Stromal cell of bone marrow (primary cell): ENCODE data around the gene PCDHB15.
"Not testable (repeated sequence)": the region's sequence is repeated elsewhere in the genome, so short reads cannot be mapped to it uniquely, and the experiment has no call there.

Experiments used
- DNase-seq: peaks from one replicate; pipeline ENCODE4 v3.0.0-alpha.2; 2012; ENCODE audit warnings: low read depth

Gene PCDHB15

DNA sequence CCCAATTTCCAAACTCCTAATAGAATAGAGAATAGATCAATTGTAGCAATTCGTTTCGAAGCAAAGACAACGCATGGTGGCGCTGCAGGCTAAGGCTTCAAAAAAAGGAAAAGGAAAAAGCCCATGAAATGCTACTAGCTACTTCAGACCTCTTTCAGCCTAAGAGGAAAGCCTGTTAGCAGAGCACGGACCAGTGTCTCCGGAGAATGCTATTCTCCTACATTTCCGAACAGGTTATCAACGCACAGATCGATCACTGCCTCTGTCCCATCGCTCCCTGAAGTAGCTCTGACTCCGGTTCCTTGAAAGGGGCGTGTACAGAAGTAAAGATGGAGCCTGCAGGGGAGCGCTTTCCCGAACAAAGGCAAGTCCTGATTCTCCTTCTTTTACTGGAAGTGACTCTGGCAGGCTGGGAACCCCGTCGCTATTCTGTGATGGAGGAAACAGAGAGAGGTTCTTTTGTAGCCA, at the start of gene PCDHB15:
TSS of gene PCDHB15 (plus strand) at position 146 of the 468 bp plus-strand sequence. CDS start at position 330, 184 bp downstream.
- no peak for DNase-seq

DNA sequence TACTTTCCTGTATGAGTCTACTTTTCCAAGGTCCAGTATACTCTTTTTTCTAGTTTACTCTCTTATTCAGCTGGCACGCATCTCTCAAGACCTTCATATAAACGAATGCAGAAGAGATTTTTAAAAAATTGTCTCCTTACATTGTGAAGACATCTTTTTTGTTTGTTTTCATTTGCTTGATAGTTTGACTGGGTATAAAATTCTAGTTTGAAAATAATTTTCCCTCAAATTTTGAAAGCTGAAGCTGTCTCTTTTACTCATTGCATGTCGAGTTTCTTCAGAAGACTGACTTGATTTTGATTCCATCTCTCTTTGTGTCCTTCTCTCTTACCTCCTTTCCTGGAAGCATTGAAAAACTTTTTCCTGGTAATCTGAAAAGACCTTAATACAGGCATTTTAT, 48.8 kb upstream of the PCDHB15 start:
- no peak for DNase-seq

DNA sequence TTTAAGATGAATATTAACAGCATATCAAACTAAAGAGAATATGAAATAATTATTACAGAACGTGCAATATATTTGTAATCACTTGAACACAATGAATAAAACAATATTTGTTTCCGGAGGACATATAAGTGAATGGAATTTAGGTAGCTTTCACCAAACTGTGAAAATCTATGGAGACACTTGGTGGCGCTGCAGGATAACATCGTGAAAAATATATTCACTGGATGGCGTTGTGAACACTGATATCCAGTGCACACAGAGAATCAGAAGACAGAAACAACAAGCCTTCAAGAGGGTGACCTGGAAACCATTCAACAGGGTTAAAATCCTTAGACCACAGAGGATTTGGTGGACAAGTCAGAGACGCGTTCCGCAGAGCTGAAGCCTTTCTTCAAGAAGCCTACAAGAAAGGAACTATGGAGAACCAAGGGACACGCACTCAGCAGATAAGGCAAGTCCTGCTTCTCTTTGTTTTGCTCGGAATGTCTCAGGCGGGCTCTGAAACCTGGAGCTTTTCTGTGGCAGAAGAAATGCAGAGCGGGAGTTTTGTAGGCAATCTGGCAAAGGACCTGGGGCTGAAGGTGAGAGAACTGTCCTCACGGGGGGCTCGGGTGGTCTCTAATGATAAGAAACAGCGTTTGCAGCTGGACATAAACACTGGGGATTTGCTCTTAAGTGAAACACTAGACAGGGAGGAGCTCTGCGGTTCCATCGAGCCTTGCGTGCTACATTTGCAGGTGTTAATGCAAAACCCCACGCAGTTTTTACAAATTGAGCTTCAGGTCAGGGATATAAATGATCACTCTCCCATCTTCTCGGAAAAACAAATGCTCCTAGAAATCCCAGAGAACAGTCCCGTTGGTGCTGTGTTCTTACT, 45.6 kb upstream of the PCDHB15 start, which contains the start of gene PCDHB11:
TSS of gene PCDHB11 (plus strand) at position 269 of the 877 bp plus-strand sequence. CDS start at position 417, 148 bp downstream.
- no peak for DNase-seq

DNA sequence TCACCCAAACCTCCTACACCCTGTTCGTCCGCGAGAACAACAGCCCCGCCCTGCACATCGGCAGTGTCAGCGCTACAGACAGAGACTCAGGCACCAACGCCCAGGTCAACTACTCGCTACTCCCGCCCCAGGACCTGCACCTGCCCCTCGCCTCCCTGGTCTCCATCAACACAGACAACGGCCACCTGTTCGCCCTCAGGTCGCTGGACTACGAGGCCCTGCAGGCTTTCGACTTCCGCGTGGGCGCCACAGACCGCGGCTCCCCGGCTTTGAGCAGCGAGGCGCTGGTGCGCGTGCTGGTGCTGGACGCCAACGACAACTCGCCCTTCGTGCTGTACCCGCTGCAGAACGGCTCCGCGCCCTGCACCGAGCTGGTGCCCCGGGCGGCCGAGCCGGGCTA, 44.1 kb upstream of the PCDHB15 start:
- DNase-seq: not testable (repeated sequence)

DNA sequence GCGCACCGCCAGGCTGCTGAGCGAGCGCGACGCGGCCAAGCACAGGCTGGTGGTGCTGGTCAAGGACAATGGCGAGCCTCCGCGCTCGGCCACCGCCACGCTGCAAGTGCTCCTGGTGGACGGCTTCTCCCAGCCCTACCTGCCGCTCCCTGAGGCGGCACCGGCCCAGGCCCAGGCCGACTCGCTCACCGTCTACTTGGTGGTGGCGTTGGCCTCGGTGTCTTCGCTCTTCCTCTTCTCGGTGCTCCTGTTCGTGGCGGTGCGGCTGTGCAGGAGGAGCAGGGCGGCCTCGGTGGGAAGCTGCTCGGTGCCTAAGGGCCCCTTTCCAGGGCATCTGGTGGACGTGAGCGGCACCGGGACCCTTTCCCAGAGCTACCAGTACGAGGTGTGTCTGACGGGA, 43.5 kb upstream of the PCDHB15 start:
- not testable (repeated sequence) for DNase-seq

DNA sequence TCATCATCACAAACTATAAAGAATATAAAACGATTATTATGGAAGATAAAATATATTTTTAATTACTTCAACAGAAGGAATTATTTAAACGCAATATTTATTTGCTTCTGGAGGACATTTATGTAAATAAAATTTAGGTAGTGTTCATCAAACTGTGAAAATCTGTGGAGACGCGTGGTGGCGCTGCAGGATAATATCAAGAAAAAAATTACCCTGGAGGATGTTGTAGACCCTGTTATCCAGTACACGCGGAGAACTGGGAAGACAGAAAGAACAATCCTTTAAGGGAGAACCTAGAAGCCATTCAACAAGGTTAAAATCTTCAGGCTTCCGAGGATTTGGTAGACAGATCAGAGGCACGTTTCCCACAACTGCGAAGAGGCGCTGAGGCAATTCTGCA, 36.7 kb upstream of the PCDHB15 start, which contains the start of gene PCDHB12:
TSS of gene PCDHB12 (plus strand) at position 242 of the 400 bp plus-strand sequence. CDS start 189 bp downstream, outside the sequence.
- DNase-seq: no peak

DNA sequence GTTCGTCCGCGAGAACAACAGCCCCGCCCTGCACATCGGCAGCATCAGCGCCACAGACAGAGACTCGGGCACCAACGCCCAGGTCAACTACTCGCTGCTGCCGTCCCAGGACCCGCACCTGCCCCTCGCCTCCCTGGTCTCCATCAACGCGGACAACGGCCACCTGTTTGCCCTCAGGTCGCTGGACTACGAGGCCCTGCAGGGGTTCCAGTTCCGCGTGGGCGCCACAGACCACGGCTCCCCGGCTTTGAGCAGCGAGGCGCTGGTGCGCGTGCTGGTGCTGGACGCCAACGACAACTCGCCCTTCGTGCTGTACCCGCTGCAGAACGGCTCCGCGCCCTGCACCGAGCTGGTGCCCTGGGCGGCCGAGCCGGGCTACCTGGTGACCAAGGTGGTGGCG, 34.9 kb upstream of the PCDHB15 start:
- not testable (repeated sequence) for DNase-seq

DNA sequence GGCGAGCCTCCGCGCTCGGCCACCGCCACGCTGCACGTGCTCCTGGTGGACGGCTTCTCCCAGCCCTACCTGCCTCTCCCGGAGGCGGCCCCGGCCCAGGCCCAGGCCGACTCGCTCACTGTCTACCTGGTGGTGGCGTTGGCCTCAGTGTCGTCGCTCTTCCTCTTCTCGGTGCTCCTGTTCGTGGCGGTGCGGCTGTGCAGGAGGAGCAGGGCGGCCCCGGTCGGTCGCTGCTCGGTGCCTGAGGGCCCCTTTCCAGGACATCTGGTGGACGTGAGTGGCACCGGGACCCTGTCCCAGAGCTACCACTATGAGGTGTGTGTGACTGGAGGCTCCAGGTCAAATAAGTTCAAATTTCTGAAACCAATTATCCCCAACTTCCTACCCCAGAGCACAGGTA, 34.3 kb upstream of the PCDHB15 start:
- not testable (repeated sequence) for DNase-seq

DNA sequence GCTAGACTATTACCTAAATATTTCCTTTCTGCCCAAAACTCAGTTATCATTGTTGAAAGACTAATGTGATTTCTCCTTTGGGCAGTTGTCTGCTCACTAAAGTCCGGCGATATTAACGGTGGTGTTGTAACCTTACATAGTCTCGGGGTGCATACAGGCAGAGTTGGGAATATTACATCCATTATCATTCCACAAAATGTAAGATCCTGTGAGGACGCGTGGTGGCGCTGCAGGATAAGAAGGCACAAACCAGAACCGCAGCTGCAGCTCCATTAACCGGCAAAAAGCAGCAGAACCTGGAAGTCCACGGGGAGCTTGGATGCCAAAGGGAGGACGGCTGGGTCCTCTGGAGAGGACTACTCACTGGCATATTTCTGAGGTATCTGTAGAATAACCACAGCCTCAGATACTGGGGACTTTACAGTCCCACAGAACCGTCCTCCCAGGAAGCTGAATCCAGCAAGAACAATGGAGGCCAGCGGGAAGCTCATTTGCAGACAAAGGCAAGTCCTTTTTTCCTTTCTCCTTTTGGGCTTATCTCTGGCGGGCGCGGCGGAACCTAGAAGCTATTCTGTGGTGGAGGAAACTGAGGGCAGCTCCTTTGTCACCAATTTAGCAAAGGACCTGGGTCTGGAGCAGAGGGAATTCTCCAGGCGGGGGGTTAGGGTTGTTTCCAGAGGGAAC, 31.4 kb upstream of the PCDHB15 start, which contains the start of gene PCDHB13:
TSS of gene PCDHB13 (plus strand) at position 264 of the 684 bp plus-strand sequence. CDS start at position 469, 205 bp downstream.
- DNase-seq: not testable (repeated sequence)

DNA sequence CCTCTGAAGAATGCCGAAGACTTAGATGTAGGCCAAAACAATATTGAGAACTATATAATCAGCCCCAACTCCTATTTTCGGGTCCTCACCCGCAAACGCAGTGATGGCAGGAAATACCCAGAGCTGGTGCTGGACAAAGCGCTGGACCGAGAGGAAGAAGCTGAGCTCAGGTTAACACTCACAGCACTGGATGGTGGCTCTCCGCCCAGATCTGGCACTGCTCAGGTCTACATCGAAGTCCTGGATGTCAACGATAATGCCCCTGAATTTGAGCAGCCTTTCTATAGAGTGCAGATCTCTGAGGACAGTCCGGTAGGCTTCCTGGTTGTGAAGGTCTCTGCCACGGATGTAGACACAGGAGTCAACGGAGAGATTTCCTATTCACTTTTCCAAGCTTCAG, 30.6 kb upstream of the PCDHB15 start:
- DNase-seq: not testable (repeated sequence)

DNA sequence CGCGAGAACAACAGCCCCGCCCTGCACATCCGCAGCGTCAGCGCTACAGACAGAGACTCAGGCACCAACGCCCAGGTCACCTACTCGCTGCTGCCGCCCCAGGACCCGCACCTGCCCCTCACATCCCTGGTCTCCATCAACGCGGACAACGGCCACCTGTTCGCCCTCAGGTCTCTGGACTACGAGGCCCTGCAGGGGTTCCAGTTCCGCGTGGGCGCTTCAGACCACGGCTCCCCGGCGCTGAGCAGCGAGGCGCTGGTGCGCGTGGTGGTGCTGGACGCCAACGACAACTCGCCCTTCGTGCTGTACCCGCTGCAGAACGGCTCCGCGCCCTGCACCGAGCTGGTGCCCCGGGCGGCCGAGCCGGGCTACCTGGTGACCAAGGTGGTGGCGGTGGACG, 29.7 kb upstream of the PCDHB15 start:
- DNase-seq: not testable (repeated sequence)

DNA sequence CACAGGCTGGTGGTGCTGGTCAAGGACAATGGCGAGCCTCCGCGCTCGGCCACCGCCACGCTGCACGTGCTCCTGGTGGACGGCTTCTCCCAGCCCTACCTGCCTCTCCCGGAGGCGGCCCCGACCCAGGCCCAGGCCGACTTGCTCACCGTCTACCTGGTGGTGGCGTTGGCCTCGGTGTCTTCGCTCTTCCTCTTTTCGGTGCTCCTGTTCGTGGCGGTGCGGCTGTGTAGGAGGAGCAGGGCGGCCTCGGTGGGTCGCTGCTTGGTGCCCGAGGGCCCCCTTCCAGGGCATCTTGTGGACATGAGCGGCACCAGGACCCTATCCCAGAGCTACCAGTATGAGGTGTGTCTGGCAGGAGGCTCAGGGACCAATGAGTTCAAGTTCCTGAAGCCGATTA, 29.2 kb upstream of the PCDHB15 start:
- DNase-seq: not testable (repeated sequence)

DNA sequence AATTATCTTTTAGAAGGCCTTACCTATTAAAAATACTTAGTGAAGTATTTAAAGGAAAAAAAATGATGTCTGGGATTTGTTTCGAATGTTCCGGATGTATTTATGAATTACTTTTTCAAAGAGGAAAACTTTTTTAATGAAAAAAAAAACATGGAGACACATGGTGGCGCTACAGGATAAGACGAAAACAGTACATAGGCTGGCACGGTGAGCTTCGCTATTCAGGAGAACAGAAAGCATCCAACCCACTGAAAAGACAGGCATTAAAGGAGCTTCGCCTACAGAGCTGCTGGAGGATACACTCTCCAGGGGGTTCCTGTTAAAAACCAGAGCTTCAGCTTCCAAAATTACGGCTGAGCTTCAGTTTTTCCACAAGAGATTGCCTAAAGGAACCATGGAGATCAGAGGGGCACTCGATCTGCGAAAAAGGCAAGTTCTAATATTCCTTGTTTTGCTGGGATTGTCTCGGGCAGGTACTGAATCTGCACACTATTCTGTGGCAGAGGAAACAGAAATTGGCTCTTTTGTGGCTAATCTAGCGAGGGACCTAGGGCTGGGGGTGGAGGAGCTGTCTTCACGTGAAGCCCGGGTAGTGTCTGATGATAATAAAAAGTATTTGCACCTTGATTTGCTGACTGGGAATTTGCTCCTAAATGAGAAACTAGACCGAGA, 21.9 kb upstream of the PCDHB15 start, which contains the start of gene PCDHB14:
TSS of gene PCDHB14 (plus strand) at position 232 of the 672 bp plus-strand sequence. CDS start at position 395, 163 bp downstream.
- peak; percentile 17 for DNase-seq

DNA sequence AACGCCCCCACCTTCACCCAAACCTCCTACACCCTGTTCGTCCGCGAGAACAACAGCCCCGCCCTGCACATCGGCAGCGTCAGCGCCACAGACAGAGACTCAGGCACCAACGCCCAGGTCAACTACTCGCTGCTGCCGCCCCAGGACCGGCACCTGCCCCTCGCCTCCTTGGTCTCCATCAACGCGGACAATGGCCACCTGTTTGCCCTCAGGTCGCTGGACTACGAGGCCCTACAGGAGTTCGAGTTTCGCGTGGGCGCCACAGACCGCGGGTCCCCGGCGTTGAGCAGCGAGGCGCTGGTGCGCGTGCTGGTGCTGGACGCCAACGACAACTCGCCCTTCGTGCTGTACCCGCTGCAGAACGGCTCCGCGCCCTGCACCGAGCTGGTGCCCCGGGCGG, 20.4 kb upstream of the PCDHB15 start:
- DNase-seq: not testable (repeated sequence)

DNA sequence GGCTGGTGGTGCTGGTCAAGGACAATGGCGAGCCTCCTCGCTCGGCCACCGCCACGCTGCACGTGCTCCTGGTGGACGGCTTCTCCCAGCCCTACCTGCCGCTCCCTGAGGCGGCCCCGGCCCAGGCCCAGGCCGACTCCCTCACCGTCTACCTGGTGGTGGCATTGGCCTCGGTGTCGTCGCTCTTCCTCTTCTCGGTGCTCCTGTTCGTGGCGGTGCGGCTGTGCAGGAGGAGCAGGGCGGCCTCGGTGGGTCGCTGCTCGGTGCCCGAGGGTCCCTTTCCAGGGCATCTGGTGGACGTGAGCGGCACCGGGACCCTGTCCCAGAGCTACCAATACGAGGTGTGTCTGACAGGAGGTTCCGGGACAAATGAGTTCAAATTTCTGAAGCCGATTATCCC, 19.8 kb upstream of the PCDHB15 start:
- not testable (repeated sequence) for DNase-seq

DNA sequence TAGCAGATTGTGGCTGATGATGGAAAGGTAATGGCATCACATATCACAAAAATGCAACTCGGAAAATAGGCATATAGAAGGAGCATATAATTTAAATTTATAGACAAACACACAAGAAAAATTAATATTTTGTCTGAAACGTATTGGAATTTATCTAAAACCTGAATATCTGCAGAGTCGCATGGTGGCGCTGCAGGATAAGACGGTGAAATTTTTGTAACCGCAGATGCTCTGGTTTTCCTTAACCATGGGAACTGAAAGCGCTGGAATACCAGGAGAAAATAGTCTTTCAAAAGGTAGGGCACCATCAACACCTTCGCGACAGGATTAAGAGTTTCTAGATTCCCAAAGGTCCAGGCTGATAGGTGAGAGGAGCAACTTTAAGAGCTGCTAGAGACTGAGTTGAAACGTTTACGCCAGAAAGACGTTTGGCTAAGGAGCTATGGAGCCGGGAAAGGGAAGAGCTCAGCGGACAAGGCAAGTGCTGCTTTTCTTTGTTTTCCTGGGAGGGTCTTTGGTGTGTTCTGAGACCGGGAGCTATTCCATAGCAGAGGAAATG, 11.0 kb upstream of the PCDHB15 start:
- DNase-seq: no peak

DNA sequence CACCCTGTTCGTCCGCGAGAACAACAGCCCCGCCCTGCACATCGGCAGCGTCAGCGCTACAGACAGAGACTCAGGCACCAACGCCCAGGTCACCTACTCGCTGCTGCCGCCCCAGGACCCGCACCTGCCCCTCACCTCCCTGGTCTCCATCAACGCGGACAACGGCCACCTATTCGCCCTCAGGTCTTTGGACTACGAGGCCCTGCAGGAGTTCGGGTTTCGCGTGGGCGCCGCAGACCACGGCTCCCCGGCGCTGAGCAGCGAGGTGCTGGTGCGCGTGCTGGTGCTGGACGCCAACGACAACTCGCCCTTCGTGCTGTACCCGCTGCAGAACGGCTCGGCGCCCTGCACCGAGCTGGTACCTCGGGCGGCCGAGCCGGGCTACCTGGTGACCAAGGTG, 9.3 kb upstream of the PCDHB15 start:
- DNase-seq: not testable (repeated sequence)

DNA sequence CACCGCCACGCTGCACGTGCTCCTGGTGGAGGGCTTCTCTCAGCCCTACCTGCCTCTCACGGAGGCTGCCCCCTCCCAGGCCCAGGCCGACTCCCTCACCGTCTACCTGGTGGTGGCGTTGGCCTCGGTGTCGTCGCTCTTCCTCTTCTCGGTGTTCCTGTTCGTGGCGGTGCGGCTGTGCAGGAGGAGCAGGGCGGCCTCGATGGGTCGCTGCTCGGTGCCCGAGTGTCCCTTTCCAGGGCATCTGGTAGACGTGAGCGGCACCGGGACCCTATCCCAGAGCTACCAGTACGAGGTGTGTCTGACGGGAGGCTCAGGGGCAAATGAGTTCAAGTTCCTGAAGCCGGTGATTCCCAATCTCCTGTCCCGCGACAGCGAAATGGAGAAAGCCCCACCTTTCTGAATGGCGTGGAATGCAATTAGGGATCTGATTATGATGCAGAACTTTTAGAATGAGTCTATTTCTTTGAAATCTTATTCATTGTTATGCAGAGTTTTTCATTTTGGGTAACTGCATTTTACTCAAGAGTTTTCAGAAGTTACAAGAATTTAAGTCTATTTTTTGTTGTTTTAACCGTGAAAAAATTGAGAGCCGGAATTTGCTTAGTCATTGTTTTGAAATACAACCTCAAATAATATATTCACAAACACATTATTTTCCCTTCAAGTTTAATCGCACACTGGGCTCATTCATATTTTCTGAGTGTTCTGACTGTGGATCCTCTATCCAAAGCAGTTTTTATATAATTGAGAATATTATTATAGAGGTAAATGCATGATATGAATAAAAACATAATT, 8.5 kb upstream of the PCDHB15 start:
- DNase-seq: no peak

DNA sequence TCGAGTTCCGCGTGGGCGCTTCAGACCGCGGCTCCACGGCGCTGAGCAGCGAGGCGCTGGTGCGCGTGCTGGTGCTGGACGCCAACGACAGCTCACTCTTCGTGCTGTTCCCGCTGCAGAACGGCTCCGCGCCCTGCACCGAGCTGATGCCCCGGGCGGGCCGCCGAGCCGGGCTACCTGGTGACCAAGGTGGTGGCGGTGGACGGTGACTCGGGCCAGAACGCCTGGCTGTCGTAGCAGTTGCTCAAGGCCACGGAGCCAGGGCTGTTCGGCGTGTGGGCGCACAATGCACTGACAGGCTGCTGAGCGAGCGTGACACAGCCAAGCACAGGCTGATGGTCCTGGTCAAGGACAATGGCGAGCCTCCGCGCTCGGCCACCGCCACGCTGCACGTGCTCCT, 3.7 kb upstream of the PCDHB15 start:
- DNase-seq: no peak

DNA sequence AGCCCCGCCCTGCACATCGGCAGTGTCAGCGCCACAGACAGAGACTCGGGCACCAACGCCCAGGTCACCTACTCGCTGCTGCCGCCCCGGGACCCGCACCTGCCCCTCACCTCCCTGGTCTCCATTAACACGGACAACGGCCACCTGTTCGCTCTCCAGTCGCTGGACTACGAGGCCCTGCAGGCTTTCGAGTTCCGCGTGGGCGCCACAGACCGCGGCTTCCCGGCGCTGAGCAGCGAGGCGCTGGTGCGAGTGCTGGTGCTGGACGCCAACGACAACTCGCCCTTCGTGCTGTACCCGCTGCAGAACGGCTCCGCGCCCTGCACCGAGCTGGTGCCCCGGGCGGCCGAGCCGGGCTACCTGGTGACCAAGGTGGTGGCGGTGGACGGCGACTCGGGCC, 1.8 kb downstream of the PCDHB15 start:
- DNase-seq: not testable (repeated sequence)

DNA sequence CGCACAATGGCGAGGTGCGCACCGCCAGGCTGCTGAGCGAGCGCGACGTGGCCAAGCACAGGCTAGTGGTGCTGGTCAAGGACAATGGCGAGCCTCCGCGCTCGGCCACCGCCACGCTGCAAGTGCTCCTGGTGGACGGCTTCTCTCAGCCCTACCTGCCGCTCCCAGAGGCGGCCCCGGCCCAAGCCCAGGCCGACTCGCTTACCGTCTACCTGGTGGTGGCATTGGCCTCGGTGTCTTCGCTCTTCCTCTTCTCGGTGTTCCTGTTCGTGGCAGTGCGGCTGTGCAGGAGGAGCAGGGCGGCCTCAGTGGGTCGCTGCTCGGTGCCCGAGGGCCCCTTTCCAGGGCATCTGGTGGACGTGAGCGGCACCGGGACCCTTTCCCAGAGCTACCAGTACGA, 2.2 kb downstream of the PCDHB15 start:
- not testable (repeated sequence) for DNase-seq
